Fibroblast of lung (primary cell): ENCODE data around the gene TMEM198. TPM values are rescaled to one million over a fixed set of nuclear protein-coding genes. Genes with fewer than 3 reads are reported as not detected.

Experiments used
- DNase-seq, 2 donors: peaks; one replicate each; pipeline versions ENCODE4 v3.0.0 to v3.0.0-alpha.2; 2010; ENCODE audit warnings: low read depth in 2 of 2
- H2AFZ ChIP-seq: 2 replicates; pipeline ENCODE4 v1.5.1; 2012; ENCODE audit warnings: low read length, control low read depth, inconsistent platforms
- H3K27ac ChIP-seq: 2 replicates; pipeline ENCODE4 v1.5.1; 2011; ENCODE audit warnings: low read length, control low read depth; ENCODE audit not compliant: insufficient read depth
- H3K27me3 ChIP-seq: 2 replicates; pipeline ENCODE4 v1.5.1; 2011; ENCODE audit warnings: mild to moderate bottlenecking, low read length; ENCODE audit not compliant: control insufficient read depth, insufficient read depth
- H3K36me3 ChIP-seq: 2 replicates; pipeline ENCODE4 v1.5.1; 2011; ENCODE audit warnings: low read length; ENCODE audit not compliant: control insufficient read depth, insufficient read depth
- H3K4me1 ChIP-seq: 2 replicates; pipeline ENCODE4 v1.5.1; 2011; ENCODE audit warnings: low read length; ENCODE audit not compliant: control insufficient read depth, insufficient read depth; ENCODE audit errors: extremely low read depth
- H3K4me2 ChIP-seq: 2 replicates; pipeline ENCODE4 v1.5.1; 2011; ENCODE audit warnings: low read length, control low read depth; ENCODE audit not compliant: insufficient read depth; ENCODE audit errors: extremely low read depth
- H3K4me3 ChIP-seq, 4 experiments: fragments of 200-600 bp in 1 of 4; sonication (generic) in 1 of 4; replicated peaks in 1 of 4; 2 replicates each; pipeline ENCODE4 v1.5.1; 2011 to 2016; ENCODE audit warnings: low read length in 4 of 4, low read depth in 3 of 4, mild to moderate bottlenecking in 3 of 4, control low read depth in 2 of 4, inconsistent platforms in 1 of 4, mixed read lengths in 1 of 4; ENCODE audit not compliant: insufficient read depth in 1 of 4; ENCODE audit errors: control extremely low read depth in 1 of 4
- H3K79me2 ChIP-seq: 2 replicates; pipeline ENCODE4 v1.5.1; 2012; ENCODE audit warnings: mild to moderate bottlenecking, low read length, inconsistent platforms; ENCODE audit not compliant: control insufficient read depth, insufficient read depth
- H3K9ac ChIP-seq: 2 replicates; pipeline ENCODE4 v1.5.1; 2011; ENCODE audit warnings: mild to moderate bottlenecking, low read length, control low read depth; ENCODE audit not compliant: insufficient read depth
- H3K9me3 ChIP-seq: 2 replicates; pipeline ENCODE4 v1.5.1; 2012; ENCODE audit warnings: low read depth, low read length; ENCODE audit not compliant: control insufficient read depth, insufficient read depth
- H4K20me1 ChIP-seq: 2 replicates; pipeline ENCODE4 v1.5.1; 2011; ENCODE audit warnings: low read length; ENCODE audit not compliant: control insufficient read depth, insufficient read depth; ENCODE audit errors: extremely low read depth
- EZH2 ChIP-seq: IDR thresholded peaks from 2 replicates; pipeline ENCODE4 v1.5.1; 2012; ENCODE audit warnings: low read length, control low read depth, mild to moderate bottlenecking; ENCODE audit errors: missing control alignments
- polyA plus RNA-seq, 2 donors: library from polyadenylated mRNA; depleted of rRNA in 1 of 2; stranded (reverse) in 1 of 2; unstranded in 1 of 2; fragments of >200 nt; gene quantifications; 2 replicates each; pipeline ENCODE4 v1.2.1, GENCODE V29; 2011 to 2012; ENCODE audit warnings: missing spikeins in 1 of 2
- total RNA-seq: library from RNA; depleted of rRNA; stranded (reverse); fragments of >200 nt; gene quantifications from 2 replicates; pipeline ENCODE4 v1.2.1, GENCODE V29; 2014
- TF ChIP-seq, protein P1 (sequence below), 2 donors: IDR thresholded peaks in 1 of 2; conservative IDR thresholded peaks in 1 of 2; 1 replicate in 1 of 2; 2 replicates in 1 of 2; pipeline ENCODE4 v1.5.1; 2011 to 2012; ENCODE audit warnings: low read length in 2 of 2, control low read depth in 1 of 2, inconsistent platforms in 1 of 2, low read depth in 1 of 2, mild to moderate bottlenecking in 1 of 2

Gene TMEM198
- total and polyA plus RNA-seq, 2 donors (not counting 1 experiment from before 2014, with no cell fraction given) = 0.70 to 0.99 TPM

DNA sequence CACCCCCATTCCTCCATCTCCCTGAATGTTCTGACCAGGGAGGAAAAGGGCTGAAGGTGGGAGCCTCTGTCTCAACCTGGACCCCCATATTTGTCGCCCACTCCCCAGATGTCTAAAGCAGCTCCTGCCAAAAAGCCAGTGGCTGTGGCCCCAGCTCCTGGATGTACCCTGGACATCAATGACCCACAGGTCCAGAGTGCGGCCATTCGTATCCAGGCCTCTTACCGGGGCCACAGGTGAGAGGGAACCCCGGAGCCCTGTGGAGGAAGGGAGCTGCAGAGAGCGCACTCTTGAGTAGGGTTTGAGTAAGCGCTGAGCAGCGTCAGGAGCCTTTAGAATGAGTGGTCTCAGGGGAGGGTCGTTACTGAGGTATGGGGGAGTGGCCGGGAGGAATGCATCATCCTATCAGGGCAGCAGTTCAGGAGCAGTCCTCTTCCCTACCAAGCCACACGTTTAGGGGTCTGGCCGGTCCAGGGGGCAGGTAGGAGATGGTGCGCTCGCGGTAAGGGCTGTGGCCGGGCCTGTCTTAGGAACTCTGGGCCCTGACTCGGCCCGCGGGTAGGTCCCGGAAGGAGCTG lies 47.5 kb upstream of the TMEM198 start:
- TF ChIP-seq, protein P1, sequence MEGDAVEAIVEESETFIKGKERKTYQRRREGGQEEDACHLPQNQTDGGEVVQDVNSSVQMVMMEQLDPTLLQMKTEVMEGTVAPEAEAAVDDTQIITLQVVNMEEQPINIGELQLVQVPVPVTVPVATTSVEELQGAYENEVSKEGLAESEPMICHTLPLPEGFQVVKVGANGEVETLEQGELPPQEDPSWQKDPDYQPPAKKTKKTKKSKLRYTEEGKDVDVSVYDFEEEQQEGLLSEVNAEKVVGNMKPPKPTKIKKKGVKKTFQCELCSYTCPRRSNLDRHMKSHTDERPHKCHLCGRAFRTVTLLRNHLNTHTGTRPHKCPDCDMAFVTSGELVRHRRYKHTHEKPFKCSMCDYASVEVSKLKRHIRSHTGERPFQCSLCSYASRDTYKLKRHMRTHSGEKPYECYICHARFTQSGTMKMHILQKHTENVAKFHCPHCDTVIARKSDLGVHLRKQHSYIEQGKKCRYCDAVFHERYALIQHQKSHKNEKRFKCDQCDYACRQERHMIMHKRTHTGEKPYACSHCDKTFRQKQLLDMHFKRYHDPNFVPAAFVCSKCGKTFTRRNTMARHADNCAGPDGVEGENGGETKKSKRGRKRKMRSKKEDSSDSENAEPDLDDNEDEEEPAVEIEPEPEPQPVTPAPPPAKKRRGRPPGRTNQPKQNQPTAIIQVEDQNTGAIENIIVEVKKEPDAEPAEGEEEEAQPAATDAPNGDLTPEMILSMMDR (conservative IDR thresholded peaks at IDR 0.05 in 1 of 2, IDR thresholded peaks at IDR 0.05 in 1 of 2; ENCODE audit: low read depth in 1 of 2, low read length in 2 of 2) = no peak
- TF ChIP-seq EZH2 = no peak
- no peaks in the 10 kb centered on the region for H4K20me1 ChIP-seq
- no peak overlapping the region for H3K4me2 ChIP-seq
- DNase-seq = no peak
- H3K27me3 ChIP-seq = peaks cover 17% of the 10 kb centered on the region
- H3K4me3 ChIP-seq = no peak overlapping the region
- peaks cover 9% of the 10 kb centered on the region for H3K4me1 ChIP-seq
- no peak overlapping the region for H2AFZ ChIP-seq
- no peak overlapping the region for H3K27ac ChIP-seq
- no peaks in the 10 kb centered on the region for H3K9me3 ChIP-seq
- no peak overlapping the region for H3K9ac ChIP-seq
- H3K36me3 ChIP-seq = no peaks in the 10 kb centered on the region
- peaks cover 6% of the 10 kb centered on the region for H3K79me2 ChIP-seq

DNA sequence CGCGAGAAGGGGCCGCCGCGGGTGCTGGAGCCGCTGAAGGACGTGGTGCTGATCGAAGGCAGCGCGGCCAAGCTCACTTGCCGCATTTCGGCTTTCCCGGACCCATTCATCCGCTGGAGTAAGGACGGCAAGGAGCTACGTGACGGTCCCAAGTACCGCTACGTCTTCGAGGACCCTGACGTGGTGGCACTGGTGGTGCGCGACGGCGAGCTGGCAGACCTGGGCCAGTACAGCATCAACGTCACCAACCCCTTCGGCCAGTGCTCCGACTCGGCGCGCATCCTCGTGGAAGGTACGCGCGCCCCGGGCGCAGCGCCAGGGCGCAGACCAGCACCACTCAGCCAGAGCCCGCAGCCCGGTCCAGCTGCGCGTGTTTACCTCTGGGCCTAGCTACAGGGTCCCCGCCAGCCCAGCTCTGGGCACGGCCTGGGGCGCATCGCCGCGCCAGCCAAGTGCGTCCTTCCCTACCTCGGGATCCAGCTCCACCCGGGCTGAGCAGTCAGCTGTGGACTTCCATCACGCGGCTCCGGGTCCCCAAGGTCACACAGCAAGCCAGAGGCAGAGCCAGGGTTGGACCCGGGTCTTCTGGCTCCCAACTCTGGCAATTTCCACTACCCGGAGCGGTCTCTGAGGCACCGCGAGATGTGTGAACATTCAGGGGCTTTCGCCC lies 46.9 kb upstream of the TMEM198 start:
- DNase-seq = peak; percentile 24 to 44
- Histone ChIP-seq H3K27ac (no peak overlapping the region), H3K36me3 (peaks cover 2% of the 10 kb centered on the region), H3K79me2 (peaks cover 6% of the 10 kb centered on the region), H4K20me1 (no peaks in the 10 kb centered on the region), H3K4me2 (peak overlapping the region; percentile 33), H3K9me3 (no peaks in the 10 kb centered on the region), H3K27me3 (peaks cover 17% of the 10 kb centered on the region), H2AFZ (peak overlapping the region; percentile 28), H3K4me1 (peaks cover 9% of the 10 kb centered on the region), H3K4me3 (peak overlapping the region in 2 of 4 experiments; percentile 70 to 90), H3K9ac (no peak overlapping the region)
- peak; percentile 84 for TF ChIP-seq EZH2
- TF ChIP-seq, protein P1 (conservative IDR thresholded peaks at IDR 0.05 in 1 of 2, IDR thresholded peaks at IDR 0.05 in 1 of 2; ENCODE audit: low read depth in 1 of 2, low read length in 2 of 2) = no peak

DNA sequence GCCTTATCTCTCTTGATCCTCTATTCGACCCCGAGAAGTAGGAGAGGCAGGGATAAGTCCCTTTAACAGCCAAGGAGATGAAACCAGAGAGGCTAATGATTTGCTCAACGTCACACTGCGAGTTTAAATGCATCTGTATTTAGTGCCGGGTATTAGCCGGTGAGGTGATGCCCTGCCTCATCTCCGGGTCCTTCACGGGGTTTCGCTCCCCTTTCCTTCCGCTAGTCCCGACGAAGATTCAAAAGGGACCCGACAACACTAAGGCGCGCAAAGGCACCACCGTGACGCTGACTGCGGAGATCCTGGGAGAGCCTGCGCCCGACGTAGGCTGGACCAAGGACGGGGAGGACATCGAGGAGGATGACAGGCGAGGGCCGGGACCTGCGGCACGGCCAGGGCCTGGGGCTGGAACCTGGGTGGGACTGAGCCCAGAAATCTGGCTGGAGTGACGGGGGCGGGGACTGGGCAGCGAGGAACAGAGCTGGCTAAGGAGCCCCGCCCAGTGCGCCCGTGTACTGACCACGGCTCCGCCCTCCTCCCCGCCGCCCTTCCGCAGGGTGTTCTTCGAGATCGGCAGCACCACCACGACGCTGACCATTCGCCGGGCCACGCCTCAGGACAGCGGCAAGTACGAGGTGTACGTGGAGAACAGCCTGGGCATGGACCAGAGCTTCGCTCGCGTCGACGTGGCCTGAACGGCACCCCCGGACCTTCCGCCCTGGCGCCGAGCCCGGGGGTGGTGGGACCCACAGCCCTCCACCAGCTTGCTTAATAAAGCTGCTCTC lies 46.1 kb upstream of the TMEM198 start:
- peak overlapping the region; percentile 46 for H2AFZ ChIP-seq
- peak overlapping the region; percentile 92 for H3K4me2 ChIP-seq
- H3K4me1 ChIP-seq = peaks cover 9% of the 10 kb centered on the region
- peaks cover 17% of the 10 kb centered on the region for H3K27me3 ChIP-seq
- no peaks in the 10 kb centered on the region for H4K20me1 ChIP-seq
- peak overlapping the region; percentile 58 for H3K9ac ChIP-seq
- peak; percentile 80 to 86 for DNase-seq
- TF ChIP-seq, protein P1 (conservative IDR thresholded peaks at IDR 0.05 in 1 of 2, IDR thresholded peaks at IDR 0.05 in 1 of 2; ENCODE audit: low read depth in 1 of 2, low read length in 2 of 2) = no peak
- no peak for TF ChIP-seq EZH2
- no peaks in the 10 kb centered on the region for H3K9me3 ChIP-seq
- H3K27ac ChIP-seq = peak overlapping the region; percentile 78
- peak overlapping the region; percentile 53 to 90 (median 80) for H3K4me3 ChIP-seq
- H3K36me3 ChIP-seq = peaks cover 4% of the 10 kb centered on the region
- H3K79me2 ChIP-seq = peaks cover 6% of the 10 kb centered on the region
